Measurements from ENCODE around the gene ARRB2.

Gene ARRB2

DNA sequence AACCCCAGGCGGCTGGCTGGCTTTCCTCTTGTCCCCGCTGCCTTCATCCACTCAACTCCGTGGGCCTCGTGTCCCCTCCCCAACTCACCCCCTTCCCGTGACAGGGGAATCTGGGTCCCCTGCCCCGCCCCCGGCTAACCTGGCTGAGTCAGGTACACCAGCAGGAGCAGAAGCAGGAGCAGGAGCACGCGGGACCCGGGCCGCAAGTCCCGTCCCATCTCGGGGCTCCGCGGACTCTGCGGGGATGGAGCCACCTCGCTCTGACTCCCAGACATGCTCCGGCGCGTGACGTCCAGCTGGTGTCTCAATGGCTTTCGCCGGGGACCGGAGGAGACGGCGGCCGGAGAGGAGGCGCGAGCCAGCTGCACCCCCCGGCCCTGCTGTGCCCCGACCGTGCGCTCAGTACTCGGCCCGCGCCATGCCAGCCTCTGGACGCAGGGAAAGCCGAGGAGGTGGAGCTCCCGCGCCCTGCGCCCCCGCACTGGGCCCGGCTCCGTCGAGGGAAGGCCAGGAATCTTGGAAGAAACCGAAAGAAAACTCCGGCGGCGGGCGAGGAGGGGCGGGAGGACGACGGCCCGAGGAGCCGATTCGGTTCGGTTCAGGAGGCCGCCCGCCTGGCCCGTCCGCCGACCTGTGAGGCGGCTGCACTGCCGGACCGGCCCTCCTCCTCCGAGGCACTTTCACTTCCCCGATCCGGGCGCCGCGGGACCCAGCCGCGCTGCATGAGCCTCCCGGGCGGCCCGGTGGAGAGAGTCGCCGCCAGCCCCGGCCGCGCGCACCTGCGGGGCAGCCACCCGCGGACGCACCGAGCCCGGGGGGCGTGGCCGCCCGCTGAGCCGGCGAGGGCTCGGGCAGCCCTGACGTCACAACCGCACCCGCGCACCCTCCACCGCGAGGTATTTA lies 28.9 kb downstream of the ARRB2 start, which contains the start of the genes CXCL16 and ZMYND15:
Gene CXCL16, minus strand, starts transcription at position 807 of the 903 bp plus-strand sequence. Its CDS starts 589 bp downstream, at position 218.
Gene ZMYND15, plus strand, starts transcription at position 712 of the 903 bp plus-strand sequence. CDS start 716 bp downstream, outside the sequence.
- TF ChIP-seq CEBPB (IDR thresholded peaks at IDR 0.05) (no peak), YY1 (IDR thresholded peaks at IDR 0.05; ENCODE audit: low read depth) (peak; percentile 70), TEAD4 (IDR thresholded peaks at IDR 0.05) (no peak), NFIC (IDR thresholded peaks at IDR 0.05) (no peak), FOXM1 (IDR thresholded peaks at IDR 0.05; ENCODE audit: borderline replicate concordance, low read depth) (no peak), EGR1 (IDR thresholded peaks at IDR 0.05) (peak; percentile 89), CREB1 (IDR thresholded peaks at IDR 0.05; ENCODE audit: low read depth) (no peak)
- TF ChIP-seq, protein P1, sequence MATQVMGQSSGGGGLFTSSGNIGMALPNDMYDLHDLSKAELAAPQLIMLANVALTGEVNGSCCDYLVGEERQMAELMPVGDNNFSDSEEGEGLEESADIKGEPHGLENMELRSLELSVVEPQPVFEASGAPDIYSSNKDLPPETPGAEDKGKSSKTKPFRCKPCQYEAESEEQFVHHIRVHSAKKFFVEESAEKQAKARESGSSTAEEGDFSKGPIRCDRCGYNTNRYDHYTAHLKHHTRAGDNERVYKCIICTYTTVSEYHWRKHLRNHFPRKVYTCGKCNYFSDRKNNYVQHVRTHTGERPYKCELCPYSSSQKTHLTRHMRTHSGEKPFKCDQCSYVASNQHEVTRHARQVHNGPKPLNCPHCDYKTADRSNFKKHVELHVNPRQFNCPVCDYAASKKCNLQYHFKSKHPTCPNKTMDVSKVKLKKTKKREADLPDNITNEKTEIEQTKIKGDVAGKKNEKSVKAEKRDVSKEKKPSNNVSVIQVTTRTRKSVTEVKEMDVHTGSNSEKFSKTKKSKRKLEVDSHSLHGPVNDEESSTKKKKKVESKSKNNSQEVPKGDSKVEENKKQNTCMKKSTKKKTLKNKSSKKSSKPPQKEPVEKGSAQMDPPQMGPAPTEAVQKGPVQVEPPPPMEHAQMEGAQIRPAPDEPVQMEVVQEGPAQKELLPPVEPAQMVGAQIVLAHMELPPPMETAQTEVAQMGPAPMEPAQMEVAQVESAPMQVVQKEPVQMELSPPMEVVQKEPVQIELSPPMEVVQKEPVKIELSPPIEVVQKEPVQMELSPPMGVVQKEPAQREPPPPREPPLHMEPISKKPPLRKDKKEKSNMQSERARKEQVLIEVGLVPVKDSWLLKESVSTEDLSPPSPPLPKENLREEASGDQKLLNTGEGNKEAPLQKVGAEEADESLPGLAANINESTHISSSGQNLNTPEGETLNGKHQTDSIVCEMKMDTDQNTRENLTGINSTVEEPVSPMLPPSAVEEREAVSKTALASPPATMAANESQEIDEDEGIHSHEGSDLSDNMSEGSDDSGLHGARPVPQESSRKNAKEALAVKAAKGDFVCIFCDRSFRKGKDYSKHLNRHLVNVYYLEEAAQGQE (IDR thresholded peaks at IDR 0.05; ENCODE audit: low read depth), result no peak
- TF ChIP-seq, protein P2, sequence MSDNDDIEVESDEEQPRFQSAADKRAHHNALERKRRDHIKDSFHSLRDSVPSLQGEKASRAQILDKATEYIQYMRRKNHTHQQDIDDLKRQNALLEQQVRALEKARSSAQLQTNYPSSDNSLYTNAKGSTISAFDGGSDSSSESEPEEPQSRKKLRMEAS (IDR thresholded peaks at IDR 0.05), result peak; percentile 71; the same call in 1 of the 2 replicates

DNA sequence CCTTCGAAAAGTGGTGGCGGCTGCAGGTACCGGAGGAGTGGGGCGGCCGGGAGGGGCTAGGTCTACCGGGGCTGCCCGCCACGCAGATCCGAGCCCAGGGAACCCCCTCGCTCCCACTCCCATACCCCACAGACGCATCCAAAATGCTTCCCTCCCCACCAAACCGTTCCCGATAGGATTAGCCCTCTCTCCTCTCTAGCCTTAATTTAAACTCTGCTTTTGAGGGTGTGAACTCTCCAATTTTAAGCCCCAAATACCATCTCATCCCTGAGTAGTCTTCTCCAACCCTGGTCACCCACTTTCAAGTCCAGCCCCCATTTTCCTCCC lies 29.6 kb downstream of the ARRB2 start:
- no peak for TF ChIP-seq FOXM1 (IDR thresholded peaks at IDR 0.05; ENCODE audit: borderline replicate concordance, low read depth)
- TF ChIP-seq EGR1 (IDR thresholded peaks at IDR 0.05), result no peak
- TF ChIP-seq, protein P1 (IDR thresholded peaks at IDR 0.05; ENCODE audit: low read depth), result no peak
- TF ChIP-seq, protein P2 (IDR thresholded peaks at IDR 0.05), result no peak
- no peak for TF ChIP-seq EP300 (IDR thresholded peaks at IDR 0.05; ENCODE audit: borderline replicate concordance)
- TF ChIP-seq, protein P3, sequence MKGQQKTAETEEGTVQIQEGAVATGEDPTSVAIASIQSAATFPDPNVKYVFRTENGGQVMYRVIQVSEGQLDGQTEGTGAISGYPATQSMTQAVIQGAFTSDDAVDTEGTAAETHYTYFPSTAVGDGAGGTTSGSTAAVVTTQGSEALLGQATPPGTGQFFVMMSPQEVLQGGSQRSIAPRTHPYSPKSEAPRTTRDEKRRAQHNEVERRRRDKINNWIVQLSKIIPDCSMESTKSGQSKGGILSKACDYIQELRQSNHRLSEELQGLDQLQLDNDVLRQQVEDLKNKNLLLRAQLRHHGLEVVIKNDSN (IDR thresholded peaks at IDR 0.05), result no peak
- TF ChIP-seq TEAD4 (IDR thresholded peaks at IDR 0.05), result no peak
- no peak for TF ChIP-seq TAF1 (IDR thresholded peaks at IDR 0.05; ENCODE audit: low read depth)
- no peak for TF ChIP-seq TCF12 (IDR thresholded peaks at IDR 0.05; ENCODE audit: low read depth)
- TF ChIP-seq YY1 (IDR thresholded peaks at IDR 0.05; ENCODE audit: low read depth), result no peak
- no peak for TF ChIP-seq CEBPB (IDR thresholded peaks at IDR 0.05)
- TF ChIP-seq ZBTB7A (IDR thresholded peaks at IDR 0.05; ENCODE audit: low read depth), result no peak
- no peak for TF ChIP-seq RAD21 (IDR thresholded peaks at IDR 0.05; ENCODE audit: low read depth)
- TF ChIP-seq CREB1 (IDR thresholded peaks at IDR 0.05; ENCODE audit: low read depth), result no peak
- no peak for TF ChIP-seq NFIC (IDR thresholded peaks at IDR 0.05)

DNA sequence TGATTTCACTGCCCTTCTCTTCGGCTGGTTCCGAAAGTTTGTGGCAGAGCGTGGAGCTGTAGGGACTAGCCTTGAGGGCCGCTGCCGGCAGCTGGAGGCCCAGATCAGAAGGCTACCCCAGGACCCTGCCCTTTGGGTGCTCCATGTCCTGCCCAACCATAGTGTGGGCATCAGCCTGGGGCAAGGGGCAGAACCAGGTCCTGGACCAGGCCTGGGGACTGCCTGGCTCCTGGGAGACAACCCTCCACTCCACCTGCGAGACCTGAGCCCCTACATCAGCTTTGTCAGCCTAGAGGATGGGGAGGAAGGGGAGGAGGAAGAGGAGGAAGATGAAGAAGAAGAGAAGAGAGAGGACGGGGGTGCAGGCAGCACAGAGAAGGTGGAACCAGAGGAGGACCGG lies 30.2 kb downstream of the ARRB2 start:
- no peak for TF ChIP-seq TAF1 (IDR thresholded peaks at IDR 0.05; ENCODE audit: low read depth)
- TF ChIP-seq, protein P3 (IDR thresholded peaks at IDR 0.05), result no peak
- no peak for TF ChIP-seq NFIC (IDR thresholded peaks at IDR 0.05)
- TF ChIP-seq RAD21 (IDR thresholded peaks at IDR 0.05; ENCODE audit: low read depth), result no peak
- no peak for TF ChIP-seq YY1 (IDR thresholded peaks at IDR 0.05; ENCODE audit: low read depth)
- TF ChIP-seq, protein P1 (IDR thresholded peaks at IDR 0.05; ENCODE audit: low read depth), result no peak
- no peak for TF ChIP-seq FOXM1 (IDR thresholded peaks at IDR 0.05; ENCODE audit: borderline replicate concordance, low read depth)
- no peak for TF ChIP-seq TEAD4 (IDR thresholded peaks at IDR 0.05)
- no peak for TF ChIP-seq CREB1 (IDR thresholded peaks at IDR 0.05; ENCODE audit: low read depth)
- TF ChIP-seq, protein P2 (IDR thresholded peaks at IDR 0.05), result no peak
- no peak for TF ChIP-seq EP300 (IDR thresholded peaks at IDR 0.05; ENCODE audit: borderline replicate concordance)
- TF ChIP-seq TCF12 (IDR thresholded peaks at IDR 0.05; ENCODE audit: low read depth), result no peak
- TF ChIP-seq ZBTB7A (IDR thresholded peaks at IDR 0.05; ENCODE audit: low read depth), result no peak
- no peak for TF ChIP-seq CEBPB (IDR thresholded peaks at IDR 0.05)
- TF ChIP-seq EGR1 (IDR thresholded peaks at IDR 0.05), result no peak
